Pancreas (tissue), 10 donors: ENCODE results near the gene PIGN. TPM values are rescaled to one million over a fixed set of nuclear protein-coding genes. Genes with fewer than 3 reads are reported as not detected.
"Not testable (repeated sequence)": the region's sequence is repeated elsewhere in the genome, so short reads cannot be mapped to it uniquely, and the experiment has no call there.

ENCODE experiments used
- ATAC-seq, 4 donors: fragments of 200-7000 bp; cut with Tn5 transposase; one replicate each; pipeline versions ENCODE4 v1.8.0 to v1.9.1; 2020; ENCODE audit warnings: mild to moderate bottlenecking in 4 of 4, moderate library complexity in 4 of 4
- DNase-seq, 6 donors: peaks; one replicate each; pipeline ENCODE4 v3.0.0-alpha.2; 2020
- FAIRE-seq: peaks from 2 replicates; lab custom pipeline; 2012; peaks lifted over from hg19 to GRCh38; lab: Jason Lieb, UNC
- H3K27ac ChIP-seq, 4 donors: fragments of 200-600 bp; sonication (generic); 1 replicate in 3 of 4; 2 replicates in 1 of 4; pipeline versions ENCODE4 v1.5.0 to v1.8.0; 2020
- H3K27me3 ChIP-seq, 4 donors: fragments of 200-600 bp; one replicate each; pipeline ENCODE4 v1.8.0; 2021
- H3K36me3 ChIP-seq, 3 donors: fragments of 200-600 bp; sonication (generic) in 1 of 3; one replicate each; pipeline versions ENCODE4 v1.5.0 to v1.8.0; 2020 to 2021
- H3K4me1 ChIP-seq, 3 donors: fragments of 200-600 bp; one replicate each; pipeline ENCODE4 v1.8.0; 2021
- H3K4me3 ChIP-seq, 4 donors: fragments of 200-600 bp; sonication (generic) in 2 of 4; one replicate each; pipeline versions ENCODE4 v1.5.0 to v1.8.0; 2020 to 2021
- H3K9me3 ChIP-seq, 4 donors: fragments of 200-600 bp; one replicate each; pipeline ENCODE4 v1.8.0; 2021
- WGBS, 2 donors: extraction: QIAGEN DNeasy Blood & Tissue Kit; methylation state at CpG; one replicate each; pipeline ENCODE4 v1.1.7; 2013; 5-methylcytosine and 5-hydroxymethylcytosine counted together
- intact Hi-C, 3 donors: fragments of 100-400 bp; cut with DNase I; formaldehyde crosslinking; loops; one replicate each; pipeline versions ENCODE4 v1.11.1 to v1.14.2; 2022
- polyA plus RNA-seq, 2 donors: library from polyadenylated mRNA; stranded (reverse); fragments of 200-250 nt; gene quantifications; one replicate each; pipeline ENCODE4 v1.2.3, GENCODE V29; 2013
- total RNA-seq, 6 donors: library from RNA; stranded (reverse); fragmentation: NEBNext Ultra II Directional in 4 of 6; extraction: Animal tissue kit (Norgen Biotek cat#: 25700) in 4 of 6; gene quantifications; one replicate each; pipeline versions ENCODE4 v1.2.1 to v1.2.4, GENCODE V29; 2021 to 2023
- TF ChIP-seq, protein P1 (sequence below), 4 donors: fragments of 200-600 bp; sonication (generic) in 3 of 4; IDR thresholded peaks; one replicate each; pipeline versions ENCODE4 v1.5.0 to v1.8.0; 2021; ENCODE audit warnings: antibody characterized with exemption in 4 of 4
- donor health status: healthy with polysubstance abuse.
- donor health status: DM: no; HTN: no; CAD: no; lungs with moderate emphysema.
- donor health status: DM: no; HTN: no; CAD: no.
- donor health status: control.
- donor health status: control.
- donor health status: Bipolar disorder and iron deficiency.
- donor health status: DM: yes; HTN: yes; CAD: no.
- donor health status: DM: no; HTN: no; CAD: no.
- donor health status: DM: no; HTN: no; CAD: no.
- donor health status: DM: yes; HTN: yes; CAD: no.

PIGN gene
- total and polyA plus RNA-seq, 8 donors: 3.1 to 23.1 (median 17.1) TPM

DNA sequence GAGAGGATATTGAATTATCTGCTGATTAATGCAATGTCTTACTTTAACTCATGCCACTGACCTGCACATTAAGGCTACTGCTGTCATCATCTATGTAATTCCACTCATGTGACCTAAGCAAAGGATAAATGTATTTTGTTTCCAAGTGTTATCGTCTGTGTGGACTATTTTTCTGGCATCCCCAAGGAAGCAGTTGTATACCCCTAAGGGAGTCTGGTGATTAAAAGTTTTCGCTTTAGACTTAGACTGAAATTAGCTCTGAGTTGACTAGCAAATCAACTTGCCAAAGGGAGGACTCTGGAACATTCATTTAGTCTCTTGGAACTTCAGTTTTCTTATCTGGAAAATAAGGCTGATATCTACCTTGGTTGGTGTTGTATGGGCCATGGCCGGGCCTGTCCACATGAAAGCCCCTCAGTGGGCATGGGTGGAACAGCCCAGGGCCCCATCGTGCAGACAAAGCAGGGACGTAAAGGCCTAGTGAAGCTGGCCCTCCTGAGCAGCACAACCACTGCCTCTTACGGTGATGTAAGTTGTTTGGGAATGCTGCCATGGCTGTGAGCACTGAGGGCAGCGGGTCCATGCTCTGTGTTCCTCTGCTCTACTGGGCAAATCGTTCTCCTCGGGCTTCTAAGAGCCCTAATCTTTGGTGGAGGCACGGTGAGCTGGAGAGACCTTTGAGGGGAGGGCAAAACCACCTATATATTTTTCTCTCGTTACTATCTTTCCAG lies 149.7 kb downstream of the PIGN start:
- Histone ChIP-seq H3K9me3 (no peaks in the 10 kb centered on the region), H3K27me3 (no peaks in the 10 kb centered on the region), H3K36me3 (no peaks in the 10 kb centered on the region), H3K27ac (no peak overlapping the region), H3K4me3 (no peak overlapping the region), H3K4me1 (no peaks in the 10 kb centered on the region)
- ATAC-seq (peak in 1 of 4 donors; percentile 25), FAIRE-seq (no peak), DNase-seq (no peak)
- TF ChIP-seq, protein P1, sequence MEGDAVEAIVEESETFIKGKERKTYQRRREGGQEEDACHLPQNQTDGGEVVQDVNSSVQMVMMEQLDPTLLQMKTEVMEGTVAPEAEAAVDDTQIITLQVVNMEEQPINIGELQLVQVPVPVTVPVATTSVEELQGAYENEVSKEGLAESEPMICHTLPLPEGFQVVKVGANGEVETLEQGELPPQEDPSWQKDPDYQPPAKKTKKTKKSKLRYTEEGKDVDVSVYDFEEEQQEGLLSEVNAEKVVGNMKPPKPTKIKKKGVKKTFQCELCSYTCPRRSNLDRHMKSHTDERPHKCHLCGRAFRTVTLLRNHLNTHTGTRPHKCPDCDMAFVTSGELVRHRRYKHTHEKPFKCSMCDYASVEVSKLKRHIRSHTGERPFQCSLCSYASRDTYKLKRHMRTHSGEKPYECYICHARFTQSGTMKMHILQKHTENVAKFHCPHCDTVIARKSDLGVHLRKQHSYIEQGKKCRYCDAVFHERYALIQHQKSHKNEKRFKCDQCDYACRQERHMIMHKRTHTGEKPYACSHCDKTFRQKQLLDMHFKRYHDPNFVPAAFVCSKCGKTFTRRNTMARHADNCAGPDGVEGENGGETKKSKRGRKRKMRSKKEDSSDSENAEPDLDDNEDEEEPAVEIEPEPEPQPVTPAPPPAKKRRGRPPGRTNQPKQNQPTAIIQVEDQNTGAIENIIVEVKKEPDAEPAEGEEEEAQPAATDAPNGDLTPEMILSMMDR (IDR thresholded peaks at IDR 0.05): no peak
- intact Hi-C loops: no loop called here
- 85 to 89% methylated on average over 11 of the region's 11 CpGs for WGBS, 2 donors

DNA sequence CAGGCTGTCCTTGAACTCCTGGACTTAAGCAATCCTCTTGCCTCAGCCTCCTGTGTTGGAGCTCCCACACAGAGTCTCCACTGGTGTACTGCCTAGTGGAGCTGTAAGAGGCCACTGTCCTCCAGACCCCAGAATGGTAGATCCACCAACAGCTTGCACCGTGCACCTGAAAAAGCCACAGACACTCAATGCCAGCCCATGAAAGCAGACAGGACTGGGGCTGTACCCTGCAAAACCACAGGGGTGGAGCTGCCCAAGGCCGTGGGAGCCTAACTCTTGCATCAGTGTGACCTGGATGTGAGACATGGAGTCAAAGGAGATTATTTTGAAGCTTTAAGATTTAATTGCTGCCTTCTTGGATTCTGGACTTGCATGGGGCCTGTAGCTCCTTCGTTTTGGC lies 152.6 kb downstream of the PIGN start:
- H3K9me3 ChIP-seq, H3K4me1 ChIP-seq, H3K27ac ChIP-seq, H3K4me3 ChIP-seq, intact Hi-C loops, DNase-seq, H3K27me3 ChIP-seq, ATAC-seq, H3K36me3 ChIP-seq, FAIRE-seq: not testable (repeated sequence)
- 80 to 81% methylated on average over 3 of the region's 3 CpGs for WGBS, 2 donors

DNA sequence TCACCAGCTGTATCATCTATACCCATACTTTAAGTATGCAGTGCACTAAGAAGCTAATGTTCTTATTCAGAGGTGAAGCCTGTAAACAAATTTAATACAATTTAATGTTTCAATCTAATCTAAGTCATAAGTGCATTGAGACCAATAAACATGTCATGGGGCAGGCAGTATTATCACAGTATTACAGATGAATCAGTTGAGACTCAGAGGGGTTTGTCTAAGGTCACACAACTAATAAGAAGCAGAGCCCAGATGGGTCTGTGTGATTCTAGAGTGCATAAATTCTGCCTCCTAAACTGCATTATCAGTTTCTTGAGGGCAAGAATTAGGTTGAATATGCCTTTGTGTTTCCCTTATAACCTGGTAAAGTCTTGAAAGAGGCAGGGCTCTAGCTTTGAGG lies 153.1 kb downstream of the PIGN start:
- Histone ChIP-seq H3K4me1 (no peaks in the 10 kb centered on the region), H3K9me3 (no peaks in the 10 kb centered on the region), H3K27me3 (no peaks in the 10 kb centered on the region), H3K4me3 (no peak overlapping the region), H3K27ac (no peak overlapping the region), H3K36me3 (no peaks in the 10 kb centered on the region)
- DNase-seq (no peak), FAIRE-seq (no peak), ATAC-seq (no peak)
- intact Hi-C loops: no loop called here
- TF ChIP-seq, protein P1 (IDR thresholded peaks at IDR 0.05): no peak

DNA sequence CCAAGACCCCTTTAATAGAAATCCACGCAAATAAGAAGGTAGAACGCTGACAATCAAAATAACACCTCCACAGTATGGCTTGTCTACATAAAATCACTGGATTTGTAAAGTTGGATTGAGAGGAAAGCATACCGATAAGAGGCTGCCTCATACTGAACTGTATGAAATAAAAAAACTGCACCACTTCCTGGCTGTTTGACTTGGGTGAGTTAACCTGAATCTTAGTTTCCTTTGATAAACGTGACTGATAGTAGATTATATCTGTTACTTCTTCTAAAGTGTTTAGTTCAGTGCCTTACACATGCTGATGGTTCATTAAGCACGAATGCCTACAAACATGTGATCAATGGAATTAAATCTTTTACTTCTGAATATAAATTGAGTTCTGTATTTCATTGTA lies 153.6 kb downstream of the PIGN start:
- Histone ChIP-seq H3K27me3 (no peaks in the 10 kb centered on the region), H3K36me3 (no peaks in the 10 kb centered on the region), H3K27ac (no peak overlapping the region), H3K9me3 (no peaks in the 10 kb centered on the region), H3K4me1 (no peaks in the 10 kb centered on the region), H3K4me3 (no peak overlapping the region)
- WGBS, 2 donors: 70 to 78% methylated on average over 5 of the region's 5 CpGs
- TF ChIP-seq, protein P1 (IDR thresholded peaks at IDR 0.05): no peak
- intact Hi-C loops: no loop called here
- no peak for ATAC-seq
- no peak for FAIRE-seq
- no peak for DNase-seq

DNA sequence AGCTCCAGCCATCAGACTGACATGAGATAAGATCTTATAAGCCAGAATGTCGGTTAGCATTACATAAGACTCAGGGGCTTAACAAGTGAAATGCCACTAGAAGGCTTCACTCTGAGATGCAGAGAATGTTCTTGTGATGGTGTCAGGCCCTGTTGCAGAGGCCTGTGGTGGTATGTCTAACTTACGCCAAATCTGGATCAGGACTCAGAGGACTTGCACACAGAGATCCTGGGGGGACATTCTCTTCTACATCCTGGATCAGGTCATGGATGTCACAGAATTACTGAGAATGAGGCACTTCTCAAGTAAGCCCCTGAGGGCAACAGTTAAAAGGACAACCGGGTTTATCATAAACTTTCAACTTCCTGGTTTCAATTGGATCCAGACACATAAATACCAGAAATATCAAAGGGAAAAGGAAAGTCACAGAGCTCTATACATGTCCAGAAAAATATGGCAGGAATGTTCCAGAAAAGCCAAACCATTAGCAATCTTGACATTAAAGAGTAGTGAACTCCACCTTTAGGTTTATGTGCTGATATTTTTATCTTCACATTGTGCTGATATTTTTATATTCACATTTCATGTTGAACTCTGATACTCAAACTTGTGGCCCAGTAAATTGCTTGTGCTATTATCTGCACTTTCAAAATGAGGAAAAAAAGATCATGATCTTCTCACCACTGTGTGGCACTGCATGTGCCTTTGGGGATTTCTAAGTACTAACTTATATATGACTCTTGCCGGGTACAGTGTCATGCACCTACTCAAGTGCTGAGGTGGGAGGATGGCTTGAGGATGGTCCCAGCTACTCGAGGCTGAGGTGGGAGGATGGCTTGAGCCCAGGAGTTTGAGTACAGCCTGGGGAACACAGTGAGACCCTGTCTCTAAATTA lies 156.5 kb downstream of the PIGN start:
- H3K4me1 ChIP-seq: no peaks in the 10 kb centered on the region
- intact Hi-C loops: no loop called here
- no peak for ATAC-seq
- TF ChIP-seq, protein P1 (IDR thresholded peaks at IDR 0.05): no peak
- FAIRE-seq: no peak
- H3K27me3 ChIP-seq: no peaks in the 10 kb centered on the region
- no peak overlapping the region for H3K27ac ChIP-seq
- no peak overlapping the region for H3K4me3 ChIP-seq
- 60 to 70% methylated on average over 5 of the region's 5 CpGs for WGBS, 2 donors
- H3K36me3 ChIP-seq: no peaks in the 10 kb centered on the region
- no peak for DNase-seq
- H3K9me3 ChIP-seq: no peaks in the 10 kb centered on the region
